OCI-LY3 (cell line): ENCODE results near the gene DPF3.
"Not testable (repeated sequence)": the region's sequence is repeated elsewhere in the genome, so short reads cannot be mapped to it uniquely, and the experiment has no call there.

Source experiments
- H2AFZ ChIP-seq: fragments of 200-600, 300-600 bp; shearing (Covaris generic); 2 replicates; pipeline ENCODE4 v1.6.0; 2014; ENCODE audit warnings: antibody characterized with exemption, low read depth, low read length
- H3K27ac ChIP-seq: fragments of 200-600, 300-600 bp; sonication (generic); 2 replicates; pipeline ENCODE4 v1.5.1; 2014; ENCODE audit warnings: mild to moderate bottlenecking, low read length, moderate library complexity, mixed read lengths
- H3K27me3 ChIP-seq: fragments of 200-600, 300-600 bp; sonication (generic); 2 replicates; pipeline ENCODE4 v1.6.1; 2014; ENCODE audit warnings: low read depth, low read length, mixed read lengths
- H3K36me3 ChIP-seq: fragments of 200-600, 300-600 bp; sonication (generic); replicated peaks from 2 replicates; pipeline ENCODE3; 2014; ENCODE audit warnings: low read depth, low read length, mixed read lengths
- H3K4me1 ChIP-seq: fragments of 300-600, 200-600 bp; sonication (generic); 2 replicates; pipeline ENCODE4 v1.6.1; 2014; ENCODE audit warnings: low read length, mixed read lengths
- H3K4me2 ChIP-seq: fragments of 200-600, 300-600 bp; sonication (generic); 2 replicates; pipeline ENCODE4 v1.6.1; 2014; ENCODE audit warnings: low read length, mixed read lengths
- H3K4me3 ChIP-seq: fragments of 300-600, 200-600 bp; sonication (generic); 2 replicates; pipeline ENCODE4 v1.5.1; 2014; ENCODE audit warnings: antibody characterized with exemption, mild to moderate bottlenecking, low read length, moderate library complexity
- H3K79me2 ChIP-seq: fragments of 300-600, 200-600 bp; shearing (Covaris generic); 2 replicates; pipeline ENCODE4 v1.6.1; 2014; ENCODE audit warnings: mild to moderate bottlenecking, low read length, mixed read lengths
- H3K9ac ChIP-seq: fragments of 300-600, 200-600 bp; shearing (Covaris generic); 2 replicates; pipeline ENCODE4 v1.6.0; 2014; ENCODE audit warnings: mild to moderate bottlenecking, low read length, moderate library complexity
- H3K9me3 ChIP-seq: fragments of 200-600, 300-600 bp; shearing (Covaris generic); 2 replicates; pipeline ENCODE4 v1.6.1; 2014; ENCODE audit warnings: low read length, mixed read lengths; ENCODE audit not compliant: insufficient read depth
- H4K20me1 ChIP-seq: fragments of 200-600, 300-600 bp; sonication (generic); 2 replicates; pipeline ENCODE4 v1.6.1; 2016; ENCODE audit warnings: low read length, mixed read lengths; ENCODE audit not compliant: insufficient read depth
- EZH2phosphoT487 ChIP-seq: fragments of 200-600 bp; shearing (Covaris generic); IDR thresholded peaks from 2 replicates; pipeline ENCODE4 v1.6.1; 2018; ENCODE audit warnings: antibody characterized with exemption, mixed run types, low read depth
- TF ChIP-seq, protein P1 (sequence below): fragments of 200-600, 300-600 bp; sonication (generic); IDR thresholded peaks from 2 replicates; pipeline ENCODE4 v1.5.1; 2014; ENCODE audit warnings: antibody characterized with exemption, low read length, low read depth

DPF3 gene

GRCh38 chr14:72878746-72879145, 15.2 kb downstream of the DPF3 start:
- H3K9me3 ChIP-seq = no peaks in the 10 kb centered on the region

GRCh38 chr14:72876710-72877063, 17.2 kb downstream of the DPF3 start:
- H3K79me2 ChIP-seq = peaks cover 31% of the 10 kb centered on the region

More at GRCh38 chr14:72878746-72879145, 15.2 kb downstream of the DPF3 start:
- peaks cover 15% of the 10 kb centered on the region for H3K36me3 ChIP-seq
- no peak overlapping the region for H3K4me3 ChIP-seq
- peaks cover 31% of the 10 kb centered on the region for H3K79me2 ChIP-seq
- no peak overlapping the region for H3K4me2 ChIP-seq
- no peak overlapping the region for H3K9ac ChIP-seq
- TF ChIP-seq EZH2phosphoT487 = no peak
- TF ChIP-seq, protein P1, sequence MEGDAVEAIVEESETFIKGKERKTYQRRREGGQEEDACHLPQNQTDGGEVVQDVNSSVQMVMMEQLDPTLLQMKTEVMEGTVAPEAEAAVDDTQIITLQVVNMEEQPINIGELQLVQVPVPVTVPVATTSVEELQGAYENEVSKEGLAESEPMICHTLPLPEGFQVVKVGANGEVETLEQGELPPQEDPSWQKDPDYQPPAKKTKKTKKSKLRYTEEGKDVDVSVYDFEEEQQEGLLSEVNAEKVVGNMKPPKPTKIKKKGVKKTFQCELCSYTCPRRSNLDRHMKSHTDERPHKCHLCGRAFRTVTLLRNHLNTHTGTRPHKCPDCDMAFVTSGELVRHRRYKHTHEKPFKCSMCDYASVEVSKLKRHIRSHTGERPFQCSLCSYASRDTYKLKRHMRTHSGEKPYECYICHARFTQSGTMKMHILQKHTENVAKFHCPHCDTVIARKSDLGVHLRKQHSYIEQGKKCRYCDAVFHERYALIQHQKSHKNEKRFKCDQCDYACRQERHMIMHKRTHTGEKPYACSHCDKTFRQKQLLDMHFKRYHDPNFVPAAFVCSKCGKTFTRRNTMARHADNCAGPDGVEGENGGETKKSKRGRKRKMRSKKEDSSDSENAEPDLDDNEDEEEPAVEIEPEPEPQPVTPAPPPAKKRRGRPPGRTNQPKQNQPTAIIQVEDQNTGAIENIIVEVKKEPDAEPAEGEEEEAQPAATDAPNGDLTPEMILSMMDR = no peak
- H2AFZ ChIP-seq = no peak overlapping the region
- peaks cover 31% of the 10 kb centered on the region for H3K4me1 ChIP-seq
- peaks cover 4% of the 10 kb centered on the region; the same call in 1 of the 2 replicates for H4K20me1 ChIP-seq
- H3K27me3 ChIP-seq = no peaks in the 10 kb centered on the region
- no peak overlapping the region for H3K27ac ChIP-seq

DNA sequence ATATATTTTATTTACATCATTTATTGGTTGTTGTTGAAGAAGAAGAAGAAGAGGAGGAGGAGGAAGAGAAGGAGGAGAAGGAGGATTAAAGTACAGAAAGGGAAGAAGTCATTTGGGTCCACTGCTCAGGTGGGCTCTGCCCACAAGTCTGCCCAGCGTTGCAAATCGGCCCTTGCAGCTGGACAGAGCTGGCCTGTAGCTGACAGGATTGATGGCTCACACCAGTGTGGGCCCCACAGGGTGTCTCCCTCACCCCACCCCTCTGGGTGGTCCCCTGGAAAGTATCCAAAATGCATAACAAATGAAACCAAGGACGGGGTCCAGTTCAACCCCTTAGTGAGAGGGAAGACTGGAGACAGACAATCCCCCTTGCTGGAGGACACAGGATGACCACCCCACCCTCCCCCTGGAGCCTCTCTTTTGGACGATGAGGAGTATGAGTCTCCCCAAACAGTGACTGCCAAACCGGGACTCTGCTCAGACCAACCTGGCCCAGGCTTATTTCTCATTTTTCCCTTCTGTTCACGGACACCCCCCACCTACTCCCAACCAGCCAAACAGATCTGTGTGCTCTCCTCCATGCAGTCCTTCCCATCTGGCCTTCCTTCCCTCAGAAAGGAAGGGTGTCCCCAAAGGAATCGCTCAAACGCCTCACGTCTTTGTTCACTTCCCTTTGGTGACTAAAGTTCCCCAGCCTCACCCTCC, 17.7 kb downstream of the DPF3 start:
- Histone ChIP-seq H2AFZ (no peak overlapping the region), H3K4me2 (no peak overlapping the region), H3K9ac (no peak overlapping the region)

More at GRCh38 chr14:72876710-72877063, 17.2 kb downstream of the DPF3 start:
- Histone ChIP-seq H3K27ac (no peak overlapping the region), H3K36me3 (peaks cover 15% of the 10 kb centered on the region), H2AFZ (no peak overlapping the region), H3K27me3 (no peaks in the 10 kb centered on the region), H3K4me3 (no peak overlapping the region), H4K20me1 (peaks cover 4% of the 10 kb centered on the region; the same call in 1 of the 2 replicates), H3K4me2 (no peak overlapping the region), H3K9ac (no peak overlapping the region), H3K4me1 (peaks cover 31% of the 10 kb centered on the region), H3K9me3 (no peaks in the 10 kb centered on the region)
- TF ChIP-seq, protein P1 = no peak
- no peak for TF ChIP-seq EZH2phosphoT487

GRCh38 chr14:72870878-72871277, 23.0 kb downstream of the DPF3 start:
- H3K79me2 ChIP-seq = peaks cover 67% of the 10 kb centered on the region
- not testable (repeated sequence) for H3K27me3 ChIP-seq, H3K27ac ChIP-seq, H3K4me2 ChIP-seq, H3K9ac ChIP-seq, H3K9me3 ChIP-seq, H3K4me3 ChIP-seq, H2AFZ ChIP-seq, H4K20me1 ChIP-seq
- H3K4me1 ChIP-seq = peaks cover 15% of the 10 kb centered on the region
- peaks cover 15% of the 10 kb centered on the region for H3K36me3 ChIP-seq

More for the DNA sequence above, 17.7 kb downstream of the DPF3 start:
- Histone ChIP-seq H4K20me1 (peaks cover 4% of the 10 kb centered on the region; the same call in 1 of the 2 replicates), H3K4me1 (peaks cover 27% of the 10 kb centered on the region), H3K27me3 (no peaks in the 10 kb centered on the region), H3K9me3 (no peaks in the 10 kb centered on the region), H3K79me2 (peaks cover 36% of the 10 kb centered on the region), H3K27ac (no peak overlapping the region), H3K4me3 (no peak overlapping the region), H3K36me3 (peaks cover 15% of the 10 kb centered on the region)
- TF ChIP-seq, protein P1 = no peak
- TF ChIP-seq EZH2phosphoT487 = no peak
